Panc1 (cell line): ENCODE data around the gene CPT1B.

Source experiments
- POLR2AphosphoS5 ChIP-seq: IDR thresholded peaks from 2 replicates; pipeline ENCODE4 v1.6.1; 2012; ENCODE audit warnings: mild to moderate bottlenecking, low read depth, low read length, moderate library complexity
- REST ChIP-seq, 2 experiments: IDR thresholded peaks; 2 replicates each; pipeline ENCODE4 v1.6.1; 2011 to 2012; ENCODE audit warnings: low read depth in 2 of 2, control low read depth in 1 of 2, low read length in 1 of 2, mild to moderate bottlenecking in 1 of 2, moderate library complexity in 1 of 2; ENCODE audit not compliant: insufficient read depth in 1 of 2
- SIN3A ChIP-seq: IDR thresholded peaks from 2 replicates; pipeline ENCODE4 v1.6.1; 2012; ENCODE audit warnings: low read depth, mild to moderate bottlenecking, low read length, moderate library complexity, borderline replicate concordance; ENCODE audit not compliant: insufficient read depth
- TF ChIP-seq, protein P1 (sequence below): fragments of 450-650 bp; IDR thresholded peaks from 2 replicates; pipeline ENCODE4 v1.5.1; 2017; ENCODE audit warnings: mild to moderate bottlenecking

DNA sequence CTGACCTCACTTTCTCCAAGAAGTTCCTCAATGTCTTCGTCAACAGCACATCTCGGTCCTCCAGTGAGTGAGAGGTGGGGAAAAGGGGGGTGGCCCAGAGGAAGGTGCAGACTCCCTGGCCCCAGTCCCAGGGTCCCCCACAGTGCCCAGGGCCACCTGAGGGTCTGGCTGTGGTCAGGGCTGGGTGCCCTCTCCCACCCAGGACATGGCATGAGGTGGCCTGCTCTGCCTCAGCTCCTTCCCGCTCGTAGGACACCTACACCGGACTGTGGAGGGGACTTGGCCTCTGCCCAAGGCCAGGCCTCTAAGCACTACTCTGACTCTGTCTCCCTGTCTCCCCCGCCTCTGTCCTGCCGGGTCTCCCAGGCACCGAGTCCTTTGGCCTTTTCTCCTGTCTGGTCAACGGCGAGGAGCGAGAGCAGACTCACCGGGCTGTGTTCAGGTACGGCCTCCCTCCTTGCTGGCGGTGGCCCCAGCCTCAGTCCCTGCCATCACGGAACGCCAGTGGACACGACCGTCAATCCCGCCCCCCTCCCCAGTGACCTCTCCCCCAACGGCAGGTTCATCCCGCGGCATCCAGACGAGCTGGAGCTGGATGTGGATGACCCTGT is 26.9 kb upstream of the CPT1B start:
- TF ChIP-seq, protein P1, sequence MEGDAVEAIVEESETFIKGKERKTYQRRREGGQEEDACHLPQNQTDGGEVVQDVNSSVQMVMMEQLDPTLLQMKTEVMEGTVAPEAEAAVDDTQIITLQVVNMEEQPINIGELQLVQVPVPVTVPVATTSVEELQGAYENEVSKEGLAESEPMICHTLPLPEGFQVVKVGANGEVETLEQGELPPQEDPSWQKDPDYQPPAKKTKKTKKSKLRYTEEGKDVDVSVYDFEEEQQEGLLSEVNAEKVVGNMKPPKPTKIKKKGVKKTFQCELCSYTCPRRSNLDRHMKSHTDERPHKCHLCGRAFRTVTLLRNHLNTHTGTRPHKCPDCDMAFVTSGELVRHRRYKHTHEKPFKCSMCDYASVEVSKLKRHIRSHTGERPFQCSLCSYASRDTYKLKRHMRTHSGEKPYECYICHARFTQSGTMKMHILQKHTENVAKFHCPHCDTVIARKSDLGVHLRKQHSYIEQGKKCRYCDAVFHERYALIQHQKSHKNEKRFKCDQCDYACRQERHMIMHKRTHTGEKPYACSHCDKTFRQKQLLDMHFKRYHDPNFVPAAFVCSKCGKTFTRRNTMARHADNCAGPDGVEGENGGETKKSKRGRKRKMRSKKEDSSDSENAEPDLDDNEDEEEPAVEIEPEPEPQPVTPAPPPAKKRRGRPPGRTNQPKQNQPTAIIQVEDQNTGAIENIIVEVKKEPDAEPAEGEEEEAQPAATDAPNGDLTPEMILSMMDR, result no peak
- TF ChIP-seq REST (IDR thresholded peaks at IDR 0.05; ENCODE audit: insufficient read depth in 1 of 2, low read depth in 2 of 2, low read length in 1 of 2) (no peak), POLR2AphosphoS5 (no peak), SIN3A (no peak)
